WTC11 (cell line): ENCODE measurements around the gene SPRED1.
"Not testable (repeated sequence)": the region's sequence is repeated elsewhere in the genome, so short reads cannot be mapped to it uniquely, and the experiment has no call there.

Source experiments
- ARID4B ChIP-seq: sonication (generic); formaldehyde crosslinking; IDR thresholded peaks from 2 replicates; pipeline ENCODE4 v1.8.0; 2023; ENCODE audit warnings: missing genetic modification reagents, mild to moderate bottlenecking, borderline replicate concordance
- ATF1 ChIP-seq: sonication (generic); formaldehyde crosslinking; IDR thresholded peaks from 2 replicates; pipeline ENCODE4 v1.8.1; 2023; ENCODE audit warnings: mild to moderate bottlenecking, moderate library complexity, missing genetic modification reagents
- ATF2 ChIP-seq: sonication (generic); formaldehyde crosslinking; IDR thresholded peaks from 2 replicates; pipeline ENCODE4 v1.8.1; 2022; ENCODE audit warnings: low read depth, missing genetic modification reagents, borderline replicate concordance
- ESRRA ChIP-seq: sonication (generic); formaldehyde crosslinking; IDR thresholded peaks from 2 replicates; pipeline ENCODE4 v1.8.1; 2022; ENCODE audit warnings: mild to moderate bottlenecking, missing genetic modification reagents, borderline replicate concordance
- FOXP4 ChIP-seq: sonication (generic); formaldehyde crosslinking; IDR thresholded peaks from 2 replicates; pipeline ENCODE4 v1.8.0; 2022; ENCODE audit warnings: mild to moderate bottlenecking, missing genetic modification reagents
- JUN ChIP-seq: sonication (generic); formaldehyde crosslinking; IDR thresholded peaks from 2 replicates; pipeline ENCODE4 v1.8.0; 2023; ENCODE audit warnings: mild to moderate bottlenecking, missing genetic modification reagents
- MAX ChIP-seq: sonication (generic); formaldehyde crosslinking; IDR thresholded peaks from 2 replicates; pipeline ENCODE4 v1.8.0; 2022; ENCODE audit warnings: mild to moderate bottlenecking, missing genetic modification reagents
- NR1H2 ChIP-seq: sonication (generic); formaldehyde crosslinking; IDR thresholded peaks from 2 replicates; pipeline ENCODE4 v1.9.0; 2021; ENCODE audit warnings: mild to moderate bottlenecking, moderate library complexity, missing genetic modification reagents
- TEAD4 ChIP-seq: sonication (generic); formaldehyde crosslinking; IDR thresholded peaks from 2 replicates; pipeline ENCODE4 v1.8.0; 2022; ENCODE audit warnings: mild to moderate bottlenecking, missing genetic modification reagents
- TF ChIP-seq, protein P1 (sequence below): fragments of 200-600 bp; IDR thresholded peaks from 2 replicates; pipeline ENCODE4 v1.8.0; 2022; ENCODE audit warnings: antibody characterized with exemption
- TF ChIP-seq, protein P2 (sequence below): sonication (generic); formaldehyde crosslinking; IDR thresholded peaks from 2 replicates; pipeline ENCODE4 v1.8.1; 2023; ENCODE audit warnings: mild to moderate bottlenecking, missing genetic modification reagents, moderate library complexity
- TF ChIP-seq, protein P3 (sequence below): fragments of 250-450 bp; sonication (Bioruptor Pico); IDR thresholded peaks from 2 replicates; pipeline ENCODE4 v2.1.2; 2022; ENCODE audit warnings: mild to moderate bottlenecking, moderate library complexity
- TF ChIP-seq, protein P4 (sequence below): sonication (generic); formaldehyde crosslinking; IDR thresholded peaks from 2 replicates; pipeline ENCODE4 v1.8.0; 2022; ENCODE audit warnings: mild to moderate bottlenecking, missing genetic modification reagents

GRCh38 chr15:38237021-38237420, 15.6 kb upstream of the SPRED1 start:
- not testable (repeated sequence) for TF ChIP-seq TEAD4; MAX (CRISPR knock-in tag); ESRRA; FOXP4; ATF2 (CRISPR knock-in tag); ATF1 (CRISPR knock-in tag); ARID4B (CRISPR knock-in tag); NR1H2 (CRISPR knock-in tag); JUN (CRISPR knock-in tag)
- TF ChIP-seq, protein P1, sequence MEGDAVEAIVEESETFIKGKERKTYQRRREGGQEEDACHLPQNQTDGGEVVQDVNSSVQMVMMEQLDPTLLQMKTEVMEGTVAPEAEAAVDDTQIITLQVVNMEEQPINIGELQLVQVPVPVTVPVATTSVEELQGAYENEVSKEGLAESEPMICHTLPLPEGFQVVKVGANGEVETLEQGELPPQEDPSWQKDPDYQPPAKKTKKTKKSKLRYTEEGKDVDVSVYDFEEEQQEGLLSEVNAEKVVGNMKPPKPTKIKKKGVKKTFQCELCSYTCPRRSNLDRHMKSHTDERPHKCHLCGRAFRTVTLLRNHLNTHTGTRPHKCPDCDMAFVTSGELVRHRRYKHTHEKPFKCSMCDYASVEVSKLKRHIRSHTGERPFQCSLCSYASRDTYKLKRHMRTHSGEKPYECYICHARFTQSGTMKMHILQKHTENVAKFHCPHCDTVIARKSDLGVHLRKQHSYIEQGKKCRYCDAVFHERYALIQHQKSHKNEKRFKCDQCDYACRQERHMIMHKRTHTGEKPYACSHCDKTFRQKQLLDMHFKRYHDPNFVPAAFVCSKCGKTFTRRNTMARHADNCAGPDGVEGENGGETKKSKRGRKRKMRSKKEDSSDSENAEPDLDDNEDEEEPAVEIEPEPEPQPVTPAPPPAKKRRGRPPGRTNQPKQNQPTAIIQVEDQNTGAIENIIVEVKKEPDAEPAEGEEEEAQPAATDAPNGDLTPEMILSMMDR: not testable (repeated sequence)
- TF ChIP-seq, protein P2, sequence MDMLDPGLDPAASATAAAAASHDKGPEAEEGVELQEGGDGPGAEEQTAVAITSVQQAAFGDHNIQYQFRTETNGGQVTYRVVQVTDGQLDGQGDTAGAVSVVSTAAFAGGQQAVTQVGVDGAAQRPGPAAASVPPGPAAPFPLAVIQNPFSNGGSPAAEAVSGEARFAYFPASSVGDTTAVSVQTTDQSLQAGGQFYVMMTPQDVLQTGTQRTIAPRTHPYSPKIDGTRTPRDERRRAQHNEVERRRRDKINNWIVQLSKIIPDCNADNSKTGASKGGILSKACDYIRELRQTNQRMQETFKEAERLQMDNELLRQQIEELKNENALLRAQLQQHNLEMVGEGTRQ (CRISPR knock-in tag): not testable (repeated sequence)
- TF ChIP-seq, protein P3, sequence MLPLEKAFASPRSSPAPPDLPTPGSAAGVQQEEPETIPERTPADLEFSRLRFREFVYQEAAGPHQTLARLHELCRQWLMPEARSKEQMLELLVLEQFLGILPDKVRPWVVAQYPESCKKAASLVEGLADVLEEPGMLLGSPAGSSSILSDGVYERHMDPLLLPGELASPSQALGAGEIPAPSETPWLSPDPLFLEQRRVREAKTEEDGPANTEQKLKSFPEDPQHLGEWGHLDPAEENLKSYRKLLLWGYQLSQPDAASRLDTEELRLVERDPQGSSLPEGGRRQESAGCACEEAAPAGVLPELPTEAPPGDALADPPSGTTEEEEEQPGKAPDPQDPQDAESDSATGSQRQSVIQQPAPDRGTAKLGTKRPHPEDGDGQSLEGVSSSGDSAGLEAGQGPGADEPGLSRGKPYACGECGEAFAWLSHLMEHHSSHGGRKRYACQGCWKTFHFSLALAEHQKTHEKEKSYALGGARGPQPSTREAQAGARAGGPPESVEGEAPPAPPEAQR (CRISPR knock-in tag): not testable (repeated sequence)
- TF ChIP-seq, protein P4, sequence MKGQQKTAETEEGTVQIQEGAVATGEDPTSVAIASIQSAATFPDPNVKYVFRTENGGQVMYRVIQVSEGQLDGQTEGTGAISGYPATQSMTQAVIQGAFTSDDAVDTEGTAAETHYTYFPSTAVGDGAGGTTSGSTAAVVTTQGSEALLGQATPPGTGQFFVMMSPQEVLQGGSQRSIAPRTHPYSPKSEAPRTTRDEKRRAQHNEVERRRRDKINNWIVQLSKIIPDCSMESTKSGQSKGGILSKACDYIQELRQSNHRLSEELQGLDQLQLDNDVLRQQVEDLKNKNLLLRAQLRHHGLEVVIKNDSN (CRISPR knock-in tag): not testable (repeated sequence)
